ENCODE results near the gene PIKFYVE.

DNA sequence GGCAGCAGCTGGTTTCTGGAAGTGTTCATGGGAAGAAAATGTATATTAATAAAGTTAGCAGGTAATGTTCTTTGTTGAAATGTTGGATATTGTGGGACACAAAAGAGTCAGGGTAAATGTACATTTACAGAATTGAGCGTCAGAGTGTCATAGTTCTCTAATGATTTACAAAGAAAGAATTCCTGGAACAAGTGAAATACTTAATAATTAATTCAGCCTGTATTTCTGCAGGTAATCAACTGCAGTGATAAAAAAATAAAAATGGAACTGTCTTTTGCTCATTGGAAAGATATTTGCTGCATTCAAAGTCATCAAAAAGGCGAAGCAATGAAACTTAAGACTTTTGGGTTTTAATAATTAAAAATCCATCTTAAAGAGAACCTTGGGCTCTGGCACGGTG is 113.1 kb downstream of the PIKFYVE start:
- TF ChIP-seq POLR2A (IDR thresholded peaks at IDR 0.05): no peak
- TF ChIP-seq, protein P1, sequence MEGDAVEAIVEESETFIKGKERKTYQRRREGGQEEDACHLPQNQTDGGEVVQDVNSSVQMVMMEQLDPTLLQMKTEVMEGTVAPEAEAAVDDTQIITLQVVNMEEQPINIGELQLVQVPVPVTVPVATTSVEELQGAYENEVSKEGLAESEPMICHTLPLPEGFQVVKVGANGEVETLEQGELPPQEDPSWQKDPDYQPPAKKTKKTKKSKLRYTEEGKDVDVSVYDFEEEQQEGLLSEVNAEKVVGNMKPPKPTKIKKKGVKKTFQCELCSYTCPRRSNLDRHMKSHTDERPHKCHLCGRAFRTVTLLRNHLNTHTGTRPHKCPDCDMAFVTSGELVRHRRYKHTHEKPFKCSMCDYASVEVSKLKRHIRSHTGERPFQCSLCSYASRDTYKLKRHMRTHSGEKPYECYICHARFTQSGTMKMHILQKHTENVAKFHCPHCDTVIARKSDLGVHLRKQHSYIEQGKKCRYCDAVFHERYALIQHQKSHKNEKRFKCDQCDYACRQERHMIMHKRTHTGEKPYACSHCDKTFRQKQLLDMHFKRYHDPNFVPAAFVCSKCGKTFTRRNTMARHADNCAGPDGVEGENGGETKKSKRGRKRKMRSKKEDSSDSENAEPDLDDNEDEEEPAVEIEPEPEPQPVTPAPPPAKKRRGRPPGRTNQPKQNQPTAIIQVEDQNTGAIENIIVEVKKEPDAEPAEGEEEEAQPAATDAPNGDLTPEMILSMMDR (IDR thresholded peaks at IDR 0.05): no peak

All from ovary (tissue), 3 donors.